ENCODE results near the gene LENEP. TPM values are rescaled to one million over a fixed set of nuclear protein-coding genes. Genes with fewer than 3 reads are reported as not detected.
A peak's percentile ranks its signal among the peaks of the same experiment; 100 is the strongest.

LENEP gene
- total RNA-seq, 1 experiment from 2014 or later, result 0.42 TPM

DNA sequence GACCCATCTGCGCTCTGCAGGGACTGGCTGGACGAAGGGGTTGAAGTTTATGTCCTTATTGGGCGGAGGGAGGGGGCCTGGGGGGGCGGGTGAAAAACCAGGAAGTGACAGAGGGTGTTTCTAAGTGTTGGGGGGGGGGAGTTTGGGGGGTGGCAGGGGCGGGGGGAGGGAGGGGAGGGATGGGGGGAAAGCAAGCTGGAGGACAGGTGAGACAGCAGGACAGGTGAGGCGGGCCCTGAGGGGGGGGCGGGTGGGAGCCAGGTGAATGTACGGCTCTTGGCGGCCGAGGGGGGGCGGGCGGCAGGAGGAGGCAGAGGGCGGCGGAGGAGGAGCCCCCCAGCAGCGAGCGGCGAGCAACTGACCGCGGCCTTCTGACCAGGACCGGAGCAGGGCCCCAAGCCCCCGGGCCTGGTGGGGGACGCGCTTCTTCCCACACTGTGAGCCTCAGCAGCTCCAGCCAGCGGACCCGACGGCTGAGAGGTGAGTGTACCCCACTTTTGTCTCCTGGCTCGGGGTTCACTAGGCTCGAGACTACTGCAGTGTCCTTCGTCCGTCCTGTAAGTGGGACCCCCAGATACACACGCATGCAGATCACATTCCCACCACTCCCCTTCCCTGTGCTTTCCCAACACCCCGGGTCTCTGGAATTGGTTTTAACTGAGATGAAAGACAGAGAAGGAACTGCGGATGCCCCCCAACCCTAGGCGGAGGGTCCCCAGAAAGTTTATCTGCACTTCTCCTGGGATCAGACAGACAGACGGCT lies 9.3 kb downstream of the LENEP start, which contains the start of gene ZBTB7B:
Gene ZBTB7B, plus strand, starts transcription at position 339 of the 763 bp plus-strand sequence. CDS start 11,859 bp downstream, outside the sequence.
- ChIA-PET RAD21 (ENCODE audit: low non-redundant PET in 1 of 2, low total read pairs in 2 of 2, uncharacterized antibody in 2 of 2, unreplicated experiment in 2 of 2) (interaction anchor here in 1 of 2 experiments (0.7 kb wide), 1 partner anchor 270 kb away, joined by 7 read pairs; the partner anchor contains the start of gene CLK2), CTCF (interaction anchor here (0.6 to 0.9 kb wide), 2 partner anchors 15 to 517 kb away, joined by 3 to 4 read pairs; no protein-coding TSS in a partner anchor), POLR2A (interaction anchor here (0.6 to 1.4 kb wide), 5 partner anchors 13 to 340 kb away, joined by 3 to 7 read pairs (median 4); no protein-coding TSS in a partner anchor)
- DNase-seq (ENCODE audit: low read depth, low spot score) (no peak), ATAC-seq (peak; percentile 6)
- H3K9me2 ChIP-seq (ENCODE audit: insufficient read depth), result no peaks in the 10 kb centered on the region
- peaks cover 22 to 73% of the 10 kb centered on the region in 2 experiments for H3K4me1 ChIP-seq (ENCODE audit: control insufficient read depth in 1 of 2, insufficient read depth in 2 of 2, low read length in 2 of 2)
- H3K79me2 ChIP-seq (ENCODE audit: insufficient read depth, low read length), result peaks cover 50% of the 10 kb centered on the region
- no peak for TF ChIP-seq SP1 (IDR thresholded peaks at IDR 0.05; ENCODE audit: low read depth)
- no peak for TF ChIP-seq SIN3A (IDR thresholded peaks at IDR 0.05; ENCODE audit: low read depth)
- no peak for TF ChIP-seq CBX3 (IDR thresholded peaks at IDR 0.05; ENCODE audit: low read depth)
- TF ChIP-seq FOSL1 (IDR thresholded peaks at IDR 0.05; ENCODE audit: low read depth), result no peak
- TF ChIP-seq, protein P1, sequence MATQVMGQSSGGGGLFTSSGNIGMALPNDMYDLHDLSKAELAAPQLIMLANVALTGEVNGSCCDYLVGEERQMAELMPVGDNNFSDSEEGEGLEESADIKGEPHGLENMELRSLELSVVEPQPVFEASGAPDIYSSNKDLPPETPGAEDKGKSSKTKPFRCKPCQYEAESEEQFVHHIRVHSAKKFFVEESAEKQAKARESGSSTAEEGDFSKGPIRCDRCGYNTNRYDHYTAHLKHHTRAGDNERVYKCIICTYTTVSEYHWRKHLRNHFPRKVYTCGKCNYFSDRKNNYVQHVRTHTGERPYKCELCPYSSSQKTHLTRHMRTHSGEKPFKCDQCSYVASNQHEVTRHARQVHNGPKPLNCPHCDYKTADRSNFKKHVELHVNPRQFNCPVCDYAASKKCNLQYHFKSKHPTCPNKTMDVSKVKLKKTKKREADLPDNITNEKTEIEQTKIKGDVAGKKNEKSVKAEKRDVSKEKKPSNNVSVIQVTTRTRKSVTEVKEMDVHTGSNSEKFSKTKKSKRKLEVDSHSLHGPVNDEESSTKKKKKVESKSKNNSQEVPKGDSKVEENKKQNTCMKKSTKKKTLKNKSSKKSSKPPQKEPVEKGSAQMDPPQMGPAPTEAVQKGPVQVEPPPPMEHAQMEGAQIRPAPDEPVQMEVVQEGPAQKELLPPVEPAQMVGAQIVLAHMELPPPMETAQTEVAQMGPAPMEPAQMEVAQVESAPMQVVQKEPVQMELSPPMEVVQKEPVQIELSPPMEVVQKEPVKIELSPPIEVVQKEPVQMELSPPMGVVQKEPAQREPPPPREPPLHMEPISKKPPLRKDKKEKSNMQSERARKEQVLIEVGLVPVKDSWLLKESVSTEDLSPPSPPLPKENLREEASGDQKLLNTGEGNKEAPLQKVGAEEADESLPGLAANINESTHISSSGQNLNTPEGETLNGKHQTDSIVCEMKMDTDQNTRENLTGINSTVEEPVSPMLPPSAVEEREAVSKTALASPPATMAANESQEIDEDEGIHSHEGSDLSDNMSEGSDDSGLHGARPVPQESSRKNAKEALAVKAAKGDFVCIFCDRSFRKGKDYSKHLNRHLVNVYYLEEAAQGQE (IDR thresholded peaks at IDR 0.05; ENCODE audit: low read depth), result no peak
- TF ChIP-seq EGR1 (IDR thresholded peaks at IDR 0.05; ENCODE audit: low read depth), result no peak
- peak; percentile 28; the same call in 1 of the 2 replicates for TF ChIP-seq POLR2AphosphoS5 (IDR thresholded peaks at IDR 0.05; ENCODE audit: low read depth, low read length)
- peak; percentile 42; the same call in 1 of the 2 replicates for TF ChIP-seq ZFX (IDR thresholded peaks at IDR 0.05)
- TF ChIP-seq EZH2 (IDR thresholded peaks at IDR 0.05), result no peak
- TF ChIP-seq YY1 (IDR thresholded peaks at IDR 0.05; ENCODE audit: extremely low read depth, insufficient replicate concordance, low read depth, low read length), result no peak
- TF ChIP-seq, protein P2, sequence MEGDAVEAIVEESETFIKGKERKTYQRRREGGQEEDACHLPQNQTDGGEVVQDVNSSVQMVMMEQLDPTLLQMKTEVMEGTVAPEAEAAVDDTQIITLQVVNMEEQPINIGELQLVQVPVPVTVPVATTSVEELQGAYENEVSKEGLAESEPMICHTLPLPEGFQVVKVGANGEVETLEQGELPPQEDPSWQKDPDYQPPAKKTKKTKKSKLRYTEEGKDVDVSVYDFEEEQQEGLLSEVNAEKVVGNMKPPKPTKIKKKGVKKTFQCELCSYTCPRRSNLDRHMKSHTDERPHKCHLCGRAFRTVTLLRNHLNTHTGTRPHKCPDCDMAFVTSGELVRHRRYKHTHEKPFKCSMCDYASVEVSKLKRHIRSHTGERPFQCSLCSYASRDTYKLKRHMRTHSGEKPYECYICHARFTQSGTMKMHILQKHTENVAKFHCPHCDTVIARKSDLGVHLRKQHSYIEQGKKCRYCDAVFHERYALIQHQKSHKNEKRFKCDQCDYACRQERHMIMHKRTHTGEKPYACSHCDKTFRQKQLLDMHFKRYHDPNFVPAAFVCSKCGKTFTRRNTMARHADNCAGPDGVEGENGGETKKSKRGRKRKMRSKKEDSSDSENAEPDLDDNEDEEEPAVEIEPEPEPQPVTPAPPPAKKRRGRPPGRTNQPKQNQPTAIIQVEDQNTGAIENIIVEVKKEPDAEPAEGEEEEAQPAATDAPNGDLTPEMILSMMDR (IDR thresholded peaks at IDR 0.05 in 2 of 3, conservative IDR thresholded peaks at IDR 0.05 in 1 of 3; ENCODE audit: borderline replicate concordance in 1 of 3, insufficient read depth in 1 of 3, low read depth in 2 of 3, low read length in 2 of 3), result no peak
- no peak for TF ChIP-seq POLR2A (IDR thresholded peaks at IDR 0.05; ENCODE audit: borderline replicate concordance, extremely low read depth, insufficient read depth, insufficient read length)
- TF ChIP-seq MAX (IDR thresholded peaks at IDR 0.05), result no peak
- no peak for TF ChIP-seq SRF (IDR thresholded peaks at IDR 0.05; ENCODE audit: low read depth)
- TF ChIP-seq TCF7L2 (IDR thresholded peaks at IDR 0.05; ENCODE audit: borderline replicate concordance, extremely low read depth, insufficient read depth, insufficient read length), result no peak
- no peak for TF ChIP-seq ELF1 (IDR thresholded peaks at IDR 0.05; ENCODE audit: borderline replicate concordance, low read depth)
- no peak for TF ChIP-seq EZH2phosphoT487 (IDR thresholded peaks at IDR 0.05; ENCODE audit: borderline replicate concordance)
- TF ChIP-seq JUND (IDR thresholded peaks at IDR 0.05), result no peak
- H3K9ac ChIP-seq (ENCODE audit: low read length), result peak within 1 kb of the TSS; percentile 93
- no peaks in the 10 kb centered on the region; a peak in 1 of 4 replicates for H3K36me3 ChIP-seq (ENCODE audit: control insufficient read depth in 1 of 2, insufficient read depth in 2 of 2, low read length in 2 of 2)
- BruUV-seq (replicated peaks), result TSS peak; percentile 38
- no peaks in the 10 kb centered on the region for H3K27me3 ChIP-seq (ENCODE audit: insufficient read depth, low read length)
- no peaks in the 10 kb centered on the region for H4K20me1 ChIP-seq (ENCODE audit: insufficient read depth)
- H3K27ac ChIP-seq (ENCODE audit: low read depth, low read length), result peak within 1 kb of the TSS; percentile 99
- H3K4me2 ChIP-seq (ENCODE audit: low read length), result peak within 1 kb of the TSS; percentile 96
- no peaks in the 10 kb centered on the region for H3K9me3 ChIP-seq (ENCODE audit: control insufficient read depth in 1 of 2, insufficient read depth in 1 of 2, low read depth in 1 of 2, low read length in 2 of 2)
- intact Hi-C loops (cut with micrococcal nuclease), result loop anchor here (2.0 to 5.0 kb wide), 2 partner anchors 14 to 50 kb away; partner anchors contain the start of gene ADAM15
- peak within 1 kb of the TSS; percentile 97 to 98 for H3K4me3 ChIP-seq (replicated peaks in 1 of 2; ENCODE audit: low read depth in 1 of 2, low read length in 2 of 2)
- H2AFZ ChIP-seq (ENCODE audit: low read depth, low read length, poor library complexity, severe bottlenecking), result no peak within 1 kb of the TSS

Measured in HCT116 (cell line).